Hepatocyte (in vitro differentiated cells): Measurements from ENCODE around the gene SVIL. TPM values are rescaled to one million over a fixed set of nuclear protein-coding genes. Genes with fewer than 3 reads are reported as not detected.
"Not testable (repeated sequence)": the region's sequence is repeated elsewhere in the genome, so short reads cannot be mapped to it uniquely, and the experiment has no call there.

Source experiments
- DNase-seq: peaks from one replicate; pipeline ENCODE4 v3.0.0-alpha.2; 2016; ENCODE audit warnings: low spot score
- H2AFZ ChIP-seq: fragments of 200-600 bp; sonication (generic); 2 replicates; pipeline ENCODE4 v1.6.0; 2016; ENCODE audit warnings: antibody characterized with exemption, mild to moderate bottlenecking
- H3K27ac ChIP-seq: fragments of 200-600 bp; sonication (generic); 2 replicates; pipeline ENCODE4 v1.5.1; 2016; ENCODE audit warnings: mild to moderate bottlenecking
- H3K27me3 ChIP-seq: fragments of 200-600 bp; sonication (generic); 2 replicates; pipeline ENCODE4 v1.6.1; 2016
- H3K36me3 ChIP-seq: fragments of 200-600 bp; sonication (generic); replicated peaks from 2 replicates; pipeline ENCODE4 v1.5.1; 2016; ENCODE audit warnings: low read depth; ENCODE audit not compliant: insufficient read depth
- H3K4me1 ChIP-seq: fragments of 200-600 bp; sonication (generic); 2 replicates; pipeline ENCODE4 v1.5.1; 2016; ENCODE audit warnings: mild to moderate bottlenecking, moderate library complexity; ENCODE audit not compliant: insufficient read depth
- H3K4me2 ChIP-seq: fragments of 200-600 bp; sonication (generic); 2 replicates; pipeline ENCODE4 v1.6.0; 2016
- H3K4me3 ChIP-seq: fragments of 200-600 bp; sonication (generic); 2 replicates; pipeline ENCODE4 v1.5.1; 2016; ENCODE audit warnings: mild to moderate bottlenecking
- H3K79me2 ChIP-seq: fragments of 200-600 bp; sonication (generic); 2 replicates; pipeline ENCODE4 v1.6.0; 2017; ENCODE audit warnings: mild to moderate bottlenecking
- H3K9me2 ChIP-seq: fragments of 200-600 bp; sonication (generic); replicated peaks from 2 replicates; pipeline ENCODE4 v1.6.0; 2017; ENCODE audit warnings: mild to moderate bottlenecking; ENCODE audit not compliant: insufficient read depth
- H3K9me3 ChIP-seq: fragments of 200-600 bp; sonication (generic); 2 replicates; pipeline ENCODE4 v1.5.1; 2016; ENCODE audit warnings: low read depth, mild to moderate bottlenecking
- H4K20me1 ChIP-seq: fragments of 200-600 bp; sonication (generic); 2 replicates; pipeline ENCODE4 v1.6.0; 2016; ENCODE audit warnings: mild to moderate bottlenecking; ENCODE audit not compliant: insufficient read depth, poor library complexity, severe bottlenecking
- EZH2 ChIP-seq: fragments of 200-600 bp; sonication (generic); IDR thresholded peaks from 2 replicates; pipeline ENCODE4 v1.6.1; 2016; ENCODE audit warnings: antibody characterized with exemption, mild to moderate bottlenecking, borderline replicate concordance
- EZH2phosphoT487 ChIP-seq: fragments of 200-600 bp; sonication (generic); IDR thresholded peaks from one replicate; pipeline ENCODE4 v1.6.1; 2018; ENCODE audit warnings: antibody characterized with exemption, mild to moderate bottlenecking, low read depth, moderate library complexity; ENCODE audit not compliant: unreplicated experiment, severe bottlenecking
- WGBS: methylation state at CpG from one replicate; pipeline ENCODE4 v1.1.6; 2016; ENCODE audit warnings: low lambda C conversion rate; ENCODE audit errors: missing lambda C conversion rate; 5-methylcytosine and 5-hydroxymethylcytosine counted together
- polyA plus RNA-seq: library from polyadenylated mRNA; unstranded; fragments of >200 nt; fragmentation: Nextera tagmentation; extraction: Ambion mirVana; gene quantifications from 2 replicates; pipeline ENCODE4 v1.2.1, GENCODE V29; 2016
- total RNA-seq: library from RNA; depleted of rRNA; stranded (reverse); fragments of >200 nt; gene quantifications from 2 replicates; pipeline ENCODE4 v1.2.3, GENCODE V29; 2014
- TF ChIP-seq, protein P1 (sequence below): fragments of 200-600 bp; sonication (generic); IDR thresholded peaks from 2 replicates; pipeline ENCODE4 v1.5.1; 2016; ENCODE audit warnings: antibody characterized with exemption, mild to moderate bottlenecking; ENCODE audit not compliant: poor library complexity

Gene SVIL
- total and polyA plus RNA-seq, 2 experiments from 2014 or later: 24.3 to 36.5 TPM

DNA sequence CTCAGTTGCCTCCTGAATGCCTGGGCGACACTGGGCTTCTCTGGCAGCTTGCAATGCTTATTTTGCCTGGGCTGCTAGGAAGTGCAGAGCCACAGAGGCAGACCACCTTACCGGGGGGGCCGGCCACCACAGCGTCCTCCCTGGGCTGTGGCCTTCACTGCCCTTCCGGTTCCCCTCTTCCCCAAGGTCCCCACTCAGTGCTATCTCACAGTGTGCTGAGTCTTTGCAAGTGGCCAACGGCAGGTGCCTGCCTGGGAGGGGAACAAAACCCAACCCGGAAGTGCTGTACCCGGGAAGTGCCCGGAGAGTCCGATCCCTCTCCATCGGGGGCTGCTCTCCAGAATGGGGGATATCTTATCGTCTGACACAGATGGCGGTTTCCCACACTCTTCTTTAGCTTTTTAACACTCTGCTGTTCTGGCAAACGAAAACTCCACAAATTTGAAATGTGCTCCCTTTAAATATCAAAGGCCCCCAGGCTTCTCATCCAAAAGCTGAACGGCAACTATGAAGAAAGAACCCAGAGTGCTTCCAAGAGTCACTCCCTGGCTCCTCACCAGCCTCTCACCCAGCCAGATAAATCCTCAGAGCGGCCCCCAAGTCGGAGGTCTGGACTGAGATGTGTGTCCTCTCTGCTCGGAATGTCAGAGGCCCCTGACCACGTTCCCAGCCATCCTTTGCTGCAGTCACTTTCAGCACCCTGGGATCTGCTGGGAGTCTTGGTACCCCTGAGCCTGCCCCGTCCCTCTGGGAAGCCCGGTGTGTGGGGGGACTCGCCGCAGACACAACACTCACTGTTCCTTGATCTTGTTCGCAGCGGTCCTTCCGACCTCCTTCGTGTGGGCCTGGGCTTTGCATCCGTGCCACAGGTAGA lies 165.1 kb downstream of the SVIL start:
- Histone ChIP-seq H3K36me3 (no peaks in the 10 kb centered on the region), H2AFZ (no peak overlapping the region), H3K9me3 (no peaks in the 10 kb centered on the region), H3K9me2 (no peaks in the 10 kb centered on the region), H3K4me2 (no peak overlapping the region), H3K27ac (no peak overlapping the region), H3K27me3 (no peaks in the 10 kb centered on the region), H3K79me2 (no peaks in the 10 kb centered on the region), H4K20me1 (no peaks in the 10 kb centered on the region), H3K4me3 (no peak overlapping the region), H3K4me1 (peaks cover 15% of the 10 kb centered on the region)
- TF ChIP-seq, protein P1, sequence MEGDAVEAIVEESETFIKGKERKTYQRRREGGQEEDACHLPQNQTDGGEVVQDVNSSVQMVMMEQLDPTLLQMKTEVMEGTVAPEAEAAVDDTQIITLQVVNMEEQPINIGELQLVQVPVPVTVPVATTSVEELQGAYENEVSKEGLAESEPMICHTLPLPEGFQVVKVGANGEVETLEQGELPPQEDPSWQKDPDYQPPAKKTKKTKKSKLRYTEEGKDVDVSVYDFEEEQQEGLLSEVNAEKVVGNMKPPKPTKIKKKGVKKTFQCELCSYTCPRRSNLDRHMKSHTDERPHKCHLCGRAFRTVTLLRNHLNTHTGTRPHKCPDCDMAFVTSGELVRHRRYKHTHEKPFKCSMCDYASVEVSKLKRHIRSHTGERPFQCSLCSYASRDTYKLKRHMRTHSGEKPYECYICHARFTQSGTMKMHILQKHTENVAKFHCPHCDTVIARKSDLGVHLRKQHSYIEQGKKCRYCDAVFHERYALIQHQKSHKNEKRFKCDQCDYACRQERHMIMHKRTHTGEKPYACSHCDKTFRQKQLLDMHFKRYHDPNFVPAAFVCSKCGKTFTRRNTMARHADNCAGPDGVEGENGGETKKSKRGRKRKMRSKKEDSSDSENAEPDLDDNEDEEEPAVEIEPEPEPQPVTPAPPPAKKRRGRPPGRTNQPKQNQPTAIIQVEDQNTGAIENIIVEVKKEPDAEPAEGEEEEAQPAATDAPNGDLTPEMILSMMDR: no peak
- TF ChIP-seq EZH2phosphoT487 (no peak), EZH2 (no peak)
- no peak for DNase-seq
- 95% methylated on average over 28 of the region's 28 CpGs for WGBS

DNA sequence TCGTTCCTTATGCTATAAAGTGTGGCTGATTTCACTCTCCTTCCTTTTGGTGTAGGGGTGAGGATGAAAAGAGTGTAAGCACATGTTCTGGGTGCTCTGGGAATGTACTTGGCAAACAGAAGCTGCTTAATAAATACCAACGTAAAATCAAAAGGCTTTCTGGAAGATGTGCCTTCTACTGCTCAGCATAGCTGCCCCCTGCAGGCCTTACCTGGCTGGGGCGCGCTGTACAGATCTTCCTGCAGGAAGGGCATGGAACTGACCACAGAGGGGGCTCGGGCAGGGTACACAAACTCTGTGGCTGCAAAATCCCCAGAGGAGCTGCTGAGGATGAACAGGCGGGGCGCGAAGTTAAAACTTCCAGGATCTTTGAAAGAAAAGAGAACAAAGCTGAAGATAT lies 169.4 kb downstream of the SVIL start:
- H3K4me2 ChIP-seq: no peak overlapping the region
- H3K4me3 ChIP-seq: no peak overlapping the region
- H3K27ac ChIP-seq: no peak overlapping the region
- no peaks in the 10 kb centered on the region for H3K79me2 ChIP-seq
- H2AFZ ChIP-seq: no peak overlapping the region
- no peak for DNase-seq
- H3K4me1 ChIP-seq: no peaks in the 10 kb centered on the region
- TF ChIP-seq, protein P1: no peak
- TF ChIP-seq EZH2 (no peak), EZH2phosphoT487 (no peak)
- no peaks in the 10 kb centered on the region for H4K20me1 ChIP-seq
- no peaks in the 10 kb centered on the region for H3K9me3 ChIP-seq
- H3K9me2 ChIP-seq: no peaks in the 10 kb centered on the region
- no peaks in the 10 kb centered on the region for H3K27me3 ChIP-seq
- peaks cover 4% of the 10 kb centered on the region for H3K36me3 ChIP-seq
- WGBS: 97% methylated on average over 8 of the region's 8 CpGs

DNA sequence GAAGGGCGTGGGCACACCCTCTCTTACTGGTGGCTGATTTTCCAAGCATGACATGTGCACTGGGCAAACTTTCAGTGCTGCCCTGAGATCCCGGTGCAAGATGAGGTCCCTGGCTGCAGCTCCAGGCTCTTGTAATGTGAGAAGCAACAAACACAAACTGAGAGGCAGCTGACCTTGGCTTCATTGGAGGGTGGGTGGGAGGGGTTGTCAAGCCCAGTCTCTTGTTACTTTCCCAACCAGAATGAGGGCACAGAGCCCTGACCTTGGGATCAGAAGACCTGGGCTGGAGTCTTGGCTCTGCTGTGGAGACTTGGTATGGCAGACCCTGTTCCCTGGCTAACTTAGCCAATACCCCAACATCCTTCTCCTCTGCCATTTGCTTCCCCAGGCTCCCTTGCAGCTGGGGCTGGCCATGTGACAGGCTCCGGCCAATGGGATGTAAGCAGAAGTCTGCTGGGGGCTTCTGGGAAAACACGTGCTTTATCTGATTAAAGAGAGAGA lies 170.1 kb downstream of the SVIL start:
- H3K79me2 ChIP-seq, H3K9me3 ChIP-seq, H2AFZ ChIP-seq, H3K27ac ChIP-seq, H3K4me2 ChIP-seq, H3K9me2 ChIP-seq, H3K4me3 ChIP-seq, H3K27me3 ChIP-seq, H3K4me1 ChIP-seq, H4K20me1 ChIP-seq, DNase-seq: not testable (repeated sequence)
- WGBS: 85% methylated on average over 4 of the region's 4 CpGs
- peaks cover 10% of the 10 kb centered on the region for H3K36me3 ChIP-seq

DNA sequence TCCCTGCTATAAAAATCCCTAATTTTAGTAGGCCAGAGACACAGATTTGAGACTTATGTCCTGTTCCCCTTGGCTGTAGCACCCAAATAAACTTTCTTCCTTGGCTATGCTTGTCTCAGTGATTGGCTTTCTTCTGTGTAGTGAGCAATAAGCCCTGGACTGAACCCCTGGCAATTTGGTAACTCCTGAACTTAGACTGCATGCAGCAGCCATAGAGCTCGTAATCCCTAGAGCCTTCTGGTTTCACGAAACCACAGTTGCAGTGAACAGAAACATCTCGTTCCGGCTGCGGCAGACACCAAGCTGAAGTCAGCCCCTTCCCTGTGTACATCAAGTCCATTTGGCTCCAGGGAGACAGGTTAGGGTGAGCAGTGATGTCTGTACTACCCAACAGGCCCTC lies 173.7 kb downstream of the SVIL start:
- 75% methylated on average over 5 of the region's 5 CpGs for WGBS
- Histone ChIP-seq H3K4me3 (no peak overlapping the region), H3K4me2 (no peak overlapping the region), H3K4me1 (no peaks in the 10 kb centered on the region), H3K9me3 (no peaks in the 10 kb centered on the region), H3K27ac (no peak overlapping the region), H3K27me3 (no peaks in the 10 kb centered on the region), H2AFZ (no peak overlapping the region), H3K36me3 (peaks cover 11% of the 10 kb centered on the region), H3K79me2 (no peaks in the 10 kb centered on the region), H3K9me2 (no peaks in the 10 kb centered on the region), H4K20me1 (no peaks in the 10 kb centered on the region)
- TF ChIP-seq EZH2 (no peak), EZH2phosphoT487 (no peak)
- TF ChIP-seq, protein P1: no peak
- no peak for DNase-seq

DNA sequence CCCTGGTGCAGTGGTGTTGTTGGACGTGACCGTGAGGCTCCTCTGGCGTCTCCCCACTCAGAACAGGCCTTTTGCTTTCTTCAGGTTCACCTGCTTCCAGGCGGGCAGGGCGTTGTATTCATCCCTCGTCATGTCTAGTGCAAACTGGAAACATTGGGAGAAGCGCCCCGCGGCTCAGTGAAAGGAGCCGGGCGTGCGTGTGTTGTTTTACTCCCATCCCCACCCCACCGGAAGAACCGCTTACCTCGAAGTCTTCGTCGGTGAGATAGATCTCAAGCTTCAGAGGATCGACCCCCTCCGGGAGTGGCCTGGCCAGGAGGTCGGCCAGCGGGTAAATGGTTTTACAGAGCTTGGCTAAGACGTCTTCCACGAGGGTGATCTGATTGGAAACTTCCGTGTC lies 176.6 kb downstream of the SVIL start:
- H2AFZ ChIP-seq: not testable (repeated sequence)
- peaks cover 11% of the 10 kb centered on the region for H3K36me3 ChIP-seq
- 93% methylated on average over 19 of the region's 24 CpGs for WGBS

More for the DNA sequence above, 176.6 kb downstream of the SVIL start:
- H3K9me3 ChIP-seq, H3K27ac ChIP-seq, H3K4me1 ChIP-seq, H3K79me2 ChIP-seq, H3K27me3 ChIP-seq, H3K4me2 ChIP-seq, DNase-seq, H3K9me2 ChIP-seq, H3K4me3 ChIP-seq, H4K20me1 ChIP-seq: not testable (repeated sequence)
